SK-N-DZ (cell line): Measurements from ENCODE around the gene GOLGA6L25. TPM values are rescaled to one million over a fixed set of nuclear protein-coding genes. Genes with fewer than 3 reads are reported as not detected.
"Not testable (repeated sequence)": the region's sequence is repeated elsewhere in the genome, so short reads cannot be mapped to it uniquely, and the experiment has no call there.

Experiments
- DNase-seq: peaks from one replicate; pipeline ENCODE4 v3.0.0-alpha.2; 2015; ENCODE audit warnings: low spot score
- polyA plus RNA-seq, 2 experiments: library from polyadenylated mRNA; depleted of rRNA; stranded (reverse); fragments of >200 nt; gene quantifications; 2 replicates each; pipeline ENCODE4 v1.2.3, GENCODE V29; 2014
- small RNA-seq, 2 experiments: library from RNA; depleted of rRNA; stranded (forward); fragments of <200 nt; gene quantifications; one replicate each; pipeline ENCODE3, GENCODE V24; 2014

The GOLGA6L25 gene, protein sequence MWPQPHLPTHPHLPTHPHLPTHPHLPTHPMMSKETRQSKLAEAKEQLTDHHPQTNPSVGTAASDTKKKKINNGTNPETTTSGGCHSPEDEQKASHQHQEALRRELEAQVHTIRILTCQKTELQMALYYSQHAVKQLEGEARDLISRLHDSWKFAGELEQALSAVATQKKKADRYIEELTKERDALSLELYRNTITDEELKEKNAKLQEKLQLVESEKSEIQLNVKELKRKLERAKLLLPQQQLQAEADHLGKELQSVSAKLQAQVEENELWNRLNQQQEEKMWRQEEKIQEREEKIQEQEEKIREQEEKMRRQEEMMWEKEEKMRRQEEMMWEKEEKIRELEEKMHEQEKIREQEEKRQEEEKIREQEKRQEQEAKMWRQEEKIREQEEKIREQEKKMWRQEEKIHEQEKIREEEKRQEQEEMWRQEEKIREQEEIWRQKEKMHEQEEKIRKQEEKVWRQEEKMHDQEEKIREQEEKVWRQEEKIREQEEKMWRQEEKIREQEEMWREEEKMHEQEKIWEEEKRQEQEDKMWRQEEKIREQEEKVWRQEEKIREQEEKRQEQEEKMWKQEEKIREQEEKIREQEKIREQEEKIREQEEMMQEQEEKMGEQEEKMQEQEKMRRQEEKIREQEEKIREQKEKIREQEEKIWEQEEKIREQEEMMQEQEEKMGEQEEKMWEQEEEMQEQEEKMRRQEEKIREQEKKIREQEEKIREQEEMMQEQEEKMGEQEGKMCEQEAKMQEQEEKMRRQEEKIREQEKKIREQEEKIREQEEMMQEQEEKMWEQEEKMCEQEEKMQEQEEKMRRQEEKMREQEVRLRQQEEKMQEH
- not detected in 2 replicates for polyA plus RNA-seq (2014; cell fraction: cytosol; rRNA removed)
- polyA plus RNA-seq (2014; cell fraction: nucleus; rRNA removed), result not detected in 2 replicates

- not testable (repeated sequence) for DNase-seq
Measured at GRCh38 chr15:28553268-28553667, at the start of gene GOLGA6L25. Gene GOLGA6L25 (plus strand): TSS chr15:28553568. CDS start chr15:28553629, 61 bp downstream.

DNA sequence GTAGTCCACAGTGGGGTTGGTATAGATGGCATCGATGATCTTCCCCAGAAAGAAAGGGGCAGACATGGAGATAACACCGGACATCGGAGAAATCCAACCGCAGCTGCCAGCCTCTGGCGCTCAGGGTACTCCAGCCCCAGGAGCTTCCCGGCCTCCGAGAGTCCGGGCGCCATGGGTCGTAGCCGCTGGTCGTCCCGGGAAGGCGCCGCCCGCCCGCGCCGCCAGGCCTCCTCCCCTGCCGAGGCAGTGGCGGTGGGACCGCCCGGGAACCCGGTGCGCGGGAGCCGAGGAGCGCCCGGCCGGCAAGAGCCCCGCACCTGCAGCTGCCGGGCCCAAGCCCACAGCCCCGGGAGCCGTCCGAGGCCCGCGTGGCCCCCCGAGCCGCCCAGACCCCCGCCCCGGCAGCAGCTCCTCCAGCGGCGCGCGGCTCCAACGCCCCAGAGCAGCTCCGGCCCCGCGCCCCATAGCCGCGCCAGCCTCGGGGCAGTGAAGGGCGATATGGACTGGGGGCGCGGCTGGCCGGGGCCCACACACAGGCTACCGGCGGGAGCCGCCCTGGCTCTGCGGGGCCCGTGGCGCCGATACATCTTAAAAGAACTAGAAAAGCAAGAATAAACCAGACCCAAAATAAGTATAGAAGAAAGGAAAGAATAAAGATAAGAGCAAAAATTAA, 45.0 kb upstream of the GOLGA6L25 start:
- not testable (repeated sequence) for DNase-seq

DNA sequence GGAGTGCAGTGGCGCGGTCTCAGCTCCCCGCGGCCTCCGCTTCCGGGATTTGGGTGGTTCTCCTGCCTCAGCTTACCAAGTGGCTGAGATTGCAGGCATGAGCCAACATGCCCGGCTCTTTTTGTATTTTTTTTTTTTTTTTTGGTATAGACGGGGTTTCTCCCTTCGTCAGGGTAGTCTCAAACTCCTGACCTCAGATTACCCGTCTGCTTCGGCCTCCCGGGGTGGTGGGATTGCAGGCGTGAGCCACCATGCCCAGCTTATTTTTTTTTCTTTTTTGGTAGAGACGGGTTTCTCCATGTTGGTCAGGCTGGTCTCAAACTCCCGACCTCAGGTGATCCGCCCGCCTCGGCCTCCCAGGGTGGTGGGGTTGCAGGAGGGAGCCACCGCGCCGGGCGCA, 39.2 kb upstream of the GOLGA6L25 start:
- DNase-seq, result not testable (repeated sequence)

DNA sequence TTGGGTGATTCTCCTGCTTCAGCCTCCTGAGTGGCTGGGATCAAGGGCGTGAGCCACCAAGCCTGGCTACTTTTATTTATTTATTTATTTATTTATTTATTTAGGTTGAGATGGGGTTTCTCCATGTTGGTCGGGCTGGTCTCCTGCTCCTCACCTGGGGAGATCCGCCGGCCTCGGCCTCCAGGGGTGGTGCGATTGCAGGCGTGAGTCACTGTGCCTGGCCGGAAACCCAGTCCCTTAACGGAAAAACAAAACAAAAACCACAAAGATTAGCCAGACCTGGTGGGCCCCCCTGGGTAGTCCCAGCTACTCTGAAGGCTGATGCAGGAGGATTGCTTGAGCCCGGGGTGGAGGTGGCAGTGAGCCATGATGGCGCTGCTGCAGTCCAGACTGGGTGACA, 38.2 kb upstream of the GOLGA6L25 start:
- DNase-seq, result not testable (repeated sequence)

DNA sequence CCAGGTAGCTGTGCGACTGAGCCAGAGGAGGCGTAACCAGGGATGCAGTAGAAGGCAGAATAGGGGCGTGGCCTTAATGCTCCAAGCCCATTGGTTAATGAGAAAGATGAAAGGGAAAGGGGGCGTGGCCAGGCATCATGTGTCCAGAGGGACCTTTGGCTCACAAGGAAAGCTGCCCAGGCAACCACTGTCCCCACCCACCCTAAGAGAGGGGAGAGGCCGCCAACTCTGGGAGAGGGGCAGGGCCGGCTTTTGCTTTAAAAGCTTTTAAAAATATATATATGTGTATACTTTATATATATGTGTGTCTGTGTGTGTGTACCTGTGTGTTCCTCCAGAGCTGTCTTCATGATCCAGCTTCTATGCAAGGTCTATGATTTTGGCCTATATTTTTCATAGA, 20.4 kb upstream of the GOLGA6L25 start, which contains the start of gene GOLGA8G:
TSS of gene GOLGA8G (minus strand) at position 18 of the 400 bp plus-strand sequence. CDS start 62 bp downstream, outside the sequence.
- not testable (repeated sequence) for DNase-seq

- DNase-seq, result not testable (repeated sequence)
Measured at GRCh38 chr15:28573351-28573750, 20.0 kb downstream of the GOLGA6L25 start.

DNA sequence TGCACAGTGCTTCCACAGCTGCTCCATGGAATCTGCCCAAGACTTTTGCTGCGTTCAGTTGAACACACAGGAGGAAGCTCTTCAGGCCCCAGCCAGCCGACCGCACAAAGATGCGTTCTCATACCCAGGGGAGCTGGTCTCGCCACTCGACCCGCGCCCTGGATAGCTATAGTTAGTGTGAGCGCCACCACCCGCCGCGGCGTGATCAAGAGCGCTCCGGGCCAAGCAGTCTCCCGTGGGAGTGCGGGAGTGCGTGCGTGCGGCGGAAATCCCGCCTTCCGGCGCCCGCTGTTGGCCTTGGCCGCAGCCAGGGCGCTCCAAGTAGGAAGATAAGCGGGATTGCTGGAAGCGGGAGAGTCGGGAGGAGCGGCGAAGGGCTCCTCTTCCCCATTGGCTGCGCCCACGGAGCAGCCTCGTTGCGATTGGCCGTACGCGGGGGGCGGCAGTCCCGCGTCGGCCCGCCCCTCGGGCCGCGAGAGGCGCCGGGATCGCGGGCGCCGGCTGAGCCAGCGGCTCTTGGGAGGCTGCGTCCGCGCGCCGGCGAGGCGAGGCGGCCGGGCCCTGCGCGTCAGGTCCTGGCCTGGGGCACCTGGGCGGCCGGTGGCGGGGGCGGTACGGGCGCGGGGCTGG, 35.7 kb downstream of the GOLGA6L25 start:
- not testable (repeated sequence) for DNase-seq

DNA sequence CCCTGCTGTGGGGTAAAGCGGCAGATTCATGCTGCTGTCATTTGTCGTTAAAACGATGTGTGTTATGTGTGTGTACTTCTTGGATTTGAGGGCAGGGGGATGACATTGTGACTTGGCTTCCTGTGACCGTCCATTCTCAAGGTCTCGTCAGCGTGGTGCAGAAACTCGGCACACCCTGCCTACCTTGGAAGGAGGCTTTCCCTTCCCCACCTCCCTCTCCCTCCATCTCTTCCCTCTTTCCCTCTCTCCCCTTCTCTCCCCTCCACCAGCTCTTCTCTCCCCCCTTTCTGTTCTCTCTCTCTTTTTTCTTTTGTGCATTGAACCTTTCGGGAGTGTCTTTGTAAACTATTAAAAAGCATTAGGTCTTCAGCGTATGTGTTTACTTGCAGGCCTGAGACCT, 36.4 kb downstream of the GOLGA6L25 start:
- DNase-seq, result not testable (repeated sequence)

DNA sequence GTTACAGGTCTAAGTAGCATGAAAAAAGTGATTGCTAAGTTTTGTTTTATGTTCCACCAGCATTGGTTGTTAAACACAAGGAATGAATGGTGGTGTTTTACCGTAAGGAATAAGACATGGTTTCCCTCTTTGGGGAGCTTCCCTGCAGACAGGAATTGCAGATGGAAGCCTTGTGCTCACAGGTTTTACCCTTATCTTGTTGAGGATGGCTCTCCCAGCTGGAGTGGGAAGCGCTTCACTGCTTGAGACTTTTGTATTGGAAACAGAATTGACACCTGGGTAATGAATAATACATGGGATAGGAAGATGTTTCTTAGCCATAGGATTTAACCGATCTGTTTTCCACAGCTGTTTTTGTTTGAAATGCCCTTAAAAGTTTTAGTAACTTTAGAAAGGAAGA, 39.0 kb downstream of the GOLGA6L25 start:
- not testable (repeated sequence) for DNase-seq

DNA sequence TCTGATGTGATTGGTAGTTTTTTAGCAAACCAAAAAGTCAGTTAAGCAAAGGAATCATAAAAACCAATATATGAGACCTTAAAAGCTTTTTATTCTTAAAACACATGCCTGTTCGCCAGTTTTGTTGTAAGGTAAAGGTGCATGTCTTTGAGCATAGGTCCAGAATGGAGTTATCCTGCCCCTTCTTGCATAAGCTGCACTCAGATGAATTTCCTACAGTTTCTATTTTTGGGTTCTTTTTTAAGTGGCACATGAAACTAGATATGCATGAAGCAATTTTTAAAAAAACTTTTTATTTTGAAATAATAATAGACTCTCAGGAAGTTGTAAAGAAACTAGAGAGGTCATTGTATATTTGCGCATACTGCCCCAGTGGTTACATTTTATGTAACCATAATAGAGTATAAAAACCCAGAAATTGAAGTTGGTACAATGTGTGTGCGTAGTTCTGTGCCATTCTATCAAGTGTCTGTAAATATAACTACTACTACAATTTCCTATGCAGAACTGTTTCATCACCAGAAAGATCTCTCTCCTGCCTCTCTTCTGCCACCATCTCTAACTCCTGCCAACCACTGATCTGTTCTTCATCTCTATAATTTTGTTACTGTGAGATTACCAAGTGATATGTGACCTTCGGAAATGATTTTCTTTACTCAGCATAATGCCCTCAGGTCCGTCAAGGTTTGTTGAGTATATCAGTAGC, 40.2 kb downstream of the GOLGA6L25 start:
- not testable (repeated sequence) for DNase-seq

GRCh38 chr15:28597471-28597870, 44.1 kb downstream of the GOLGA6L25 start:
- DNase-seq, result not testable (repeated sequence)

- not testable (repeated sequence) for DNase-seq
Measured at GRCh38 chr15:28598209-28598608, 44.8 kb downstream of the GOLGA6L25 start.

- not testable (repeated sequence) for DNase-seq
Measured at GRCh38 chr15:28602152-28602551, 48.8 kb downstream of the GOLGA6L25 start.

Small RNA genes lying within 50 kb of the gene (small RNA-seq; reads per million reads assigned to genes)
- 0 reads per million in 2 experiments for gene AC138749.2
- gene RF00017, result 0 reads per million in 2 experiments
